WTC11 (cell line): Measurements from ENCODE around the gene LY6G5C. TPM values are rescaled to one million over a fixed set of nuclear protein-coding genes. Genes with fewer than 3 reads are reported as not detected.

ENCODE experiments used
- ATAC-seq: fragments of 200-7000 bp; cut with Tn5 transposase; 2 replicates; pipeline ENCODE4 v1.10.0; 2021; ENCODE audit warnings: mild to moderate bottlenecking, moderate library complexity
- CTCF ChIA-PET: fragments of 300-600 bp; sonication (Branson Sonifier 250); formaldehyde crosslinking; loops from one replicate; lab custom pipeline; 2021; ENCODE audit warnings: antibody characterized with exemption; lab: Charles Lee
- POLR2A ChIA-PET: fragments of 350-600 bp; sonication (Branson Sonifier 250); formaldehyde crosslinking; loops from one replicate; lab custom pipeline; 2021; ENCODE audit warnings: antibody characterized with exemption; lab: Charles Lee
- DNase-seq: peaks from one replicate; pipeline ENCODE4 v3.0.0; 2021; ENCODE audit warnings: low spot score
- H3K27ac Mint-ChIP-seq: 2 replicates; pipeline ENCODE4 v1.8.0; 2021; ENCODE audit warnings: mixed read lengths
- H3K27me3 Mint-ChIP-seq: 2 replicates; pipeline ENCODE4 v1.8.0; 2021; ENCODE audit warnings: low read depth, mild to moderate bottlenecking, moderate library complexity, mixed read lengths
- H3K36me3 Mint-ChIP-seq: 2 replicates; pipeline ENCODE4 v1.8.0; 2021; ENCODE audit warnings: mixed read lengths
- H3K4me1 Mint-ChIP-seq: 2 replicates; pipeline ENCODE4 v1.8.0; 2022; ENCODE audit warnings: mixed read lengths
- H3K4me3 Mint-ChIP-seq: 2 replicates; pipeline ENCODE4 v1.8.0; 2021; ENCODE audit warnings: mild to moderate bottlenecking, moderate library complexity, mixed read lengths
- H3K9me3 Mint-ChIP-seq: 2 replicates; pipeline ENCODE4 v1.8.0; 2021; ENCODE audit warnings: mixed read lengths
- AR ChIP-seq: fragments of 250-450 bp; sonication (Bioruptor Pico); IDR thresholded peaks from 2 replicates; pipeline ENCODE4 v1.9.0; 2021; ENCODE audit warnings: mild to moderate bottlenecking
- ATF2 ChIP-seq: sonication (generic); formaldehyde crosslinking; IDR thresholded peaks from 2 replicates; pipeline ENCODE4 v1.8.1; 2022; ENCODE audit warnings: low read depth, missing genetic modification reagents, borderline replicate concordance
- ATF3 ChIP-seq: sonication (generic); formaldehyde crosslinking; conservative IDR thresholded peaks from 2 replicates; pipeline ENCODE4 v1.8.1; 2022; ENCODE audit warnings: mild to moderate bottlenecking, missing genetic modification reagents
- CREB1 ChIP-seq: sonication (generic); formaldehyde crosslinking; IDR thresholded peaks from 2 replicates; pipeline ENCODE4 v1.8.0; 2023; ENCODE audit warnings: mild to moderate bottlenecking, missing genetic modification reagents
- E2F5 ChIP-seq: sonication (generic); formaldehyde crosslinking; IDR thresholded peaks from 2 replicates; pipeline ENCODE4 v1.8.1; 2022; ENCODE audit warnings: mild to moderate bottlenecking, moderate library complexity, missing genetic modification reagents
- EMX1 ChIP-seq: fragments of 250-450 bp; sonication (Bioruptor Pico); IDR thresholded peaks from 2 replicates; pipeline ENCODE4 v1.8.0; 2021; ENCODE audit warnings: mild to moderate bottlenecking
- ERG ChIP-seq: fragments of 250-450 bp; sonication (Bioruptor Pico); IDR thresholded peaks from 2 replicates; pipeline ENCODE4 v1.8.0; 2021; ENCODE audit warnings: mild to moderate bottlenecking
- GRHL2 ChIP-seq: fragments of 250-450 bp; sonication (Bioruptor Pico); IDR thresholded peaks from 2 replicates; pipeline ENCODE4 v1.8.0; 2022; ENCODE audit warnings: mild to moderate bottlenecking, moderate library complexity; ENCODE audit not compliant: insufficient replicate concordance, severe bottlenecking
- HMGA2 ChIP-seq: fragments of 250-450 bp; sonication (Bioruptor Pico); IDR thresholded peaks from 2 replicates; pipeline ENCODE4 v1.4.0; 2021; ENCODE audit warnings: mild to moderate bottlenecking, moderate library complexity
- MXD4 ChIP-seq: fragments of 250-450 bp; sonication (Bioruptor Pico); IDR thresholded peaks from 2 replicates; pipeline ENCODE4 v1.8.0; 2021; ENCODE audit warnings: mild to moderate bottlenecking, moderate library complexity, borderline replicate concordance
- PRDM15 ChIP-seq: sonication (generic); formaldehyde crosslinking; IDR thresholded peaks from 2 replicates; pipeline ENCODE4 v1.8.0; 2022; ENCODE audit warnings: missing genetic modification reagents
- PREB ChIP-seq: sonication (generic); formaldehyde crosslinking; IDR thresholded peaks from 2 replicates; pipeline ENCODE4 v1.8.1; 2022; ENCODE audit warnings: mild to moderate bottlenecking, missing genetic modification reagents, moderate library complexity, borderline replicate concordance
- RELA ChIP-seq: sonication (generic); formaldehyde crosslinking; IDR thresholded peaks from 2 replicates; pipeline ENCODE4 v1.8.1; 2022; ENCODE audit warnings: missing genetic modification reagents, mild to moderate bottlenecking, borderline replicate concordance
- SMAD3 ChIP-seq: sonication (generic); formaldehyde crosslinking; IDR thresholded peaks from 2 replicates; pipeline ENCODE4 v1.8.0; 2022; ENCODE audit warnings: missing genetic modification reagents, mild to moderate bottlenecking, borderline replicate concordance
- SP1 ChIP-seq: sonication (generic); formaldehyde crosslinking; conservative IDR thresholded peaks from 2 replicates; pipeline ENCODE4 v1.8.1; 2022; ENCODE audit warnings: missing genetic modification reagents
- ZMAT4 ChIP-seq: fragments of 250-450 bp; sonication (Bioruptor Pico); IDR thresholded peaks from 2 replicates; pipeline ENCODE4 v1.9.0; 2021; ENCODE audit warnings: mild to moderate bottlenecking
- ZNF121 ChIP-seq: sonication (generic); formaldehyde crosslinking; IDR thresholded peaks from 2 replicates; pipeline ENCODE4 v1.8.0; 2023; ENCODE audit warnings: missing genetic modification reagents
- ZNF232 ChIP-seq: sonication (generic); formaldehyde crosslinking; IDR thresholded peaks from 2 replicates; pipeline ENCODE4 v1.8.0; 2022; ENCODE audit warnings: mild to moderate bottlenecking, missing genetic modification reagents
- ZNF281 ChIP-seq: sonication (generic); formaldehyde crosslinking; IDR thresholded peaks from 2 replicates; pipeline ENCODE4 v1.8.0; 2023; ENCODE audit warnings: mild to moderate bottlenecking, missing genetic modification reagents
- ZNF671 ChIP-seq: fragments of 250-450 bp; sonication (Bioruptor Pico); IDR thresholded peaks from 2 replicates; pipeline ENCODE4 v1.8.0; 2021; ENCODE audit warnings: mild to moderate bottlenecking
- ZSCAN18 ChIP-seq: fragments of 250-450 bp; sonication (Bioruptor Pico); IDR thresholded peaks from 2 replicates; pipeline ENCODE4 v2.1.2; 2022; ENCODE audit warnings: mild to moderate bottlenecking, moderate library complexity
- total RNA-seq: library from RNA; stranded (reverse); gene quantifications from 3 replicates; pipeline ENCODE4 v1.2.3, GENCODE V29; 2021

The LY6G5C gene
- total RNA-seq, 1 experiment from 2014 or later = 1.0 TPM

- TF ChIP-seq PRDM15 (CRISPR knock-in tag) (no peak), EMX1 (no peak), ZNF281 (no peak), ERG (no peak), GRHL2 (no peak), ZMAT4 (CRISPR knock-in tag) (no peak)
These were observed 39.5 kb downstream of the LY6G5C start (continued) for GRCh38 chr6:31641370-31641769.

- no peaks in the 10 kb centered on the region for H3K9me3 Mint-ChIP-seq
- ATAC-seq (no peak), DNase-seq (no peak)
- CTCF ChIA-PET = no interaction called here
- POLR2A ChIA-PET = interaction anchor here (0.5 to 1.0 kb wide), 2 partner anchors 45 to 55 kb away, joined by 3 to 5 read pairs; partner anchors contain the start of gene LST1
- H3K27me3 Mint-ChIP-seq = no peaks in the 10 kb centered on the region
- H3K36me3 Mint-ChIP-seq = peaks cover 70% of the 10 kb centered on the region
- H3K27ac Mint-ChIP-seq = no peak overlapping the region
- no peaks in the 10 kb centered on the region for H3K4me1 Mint-ChIP-seq
- H3K4me3 Mint-ChIP-seq = no peak overlapping the region
- TF ChIP-seq ATF3 (CRISPR knock-in tag) (no peak), ZNF671 (CRISPR knock-in tag) (no peak), ATF2 (no peak), E2F5 (CRISPR knock-in tag) (no peak), SMAD3 (CRISPR knock-in tag) (no peak), ZSCAN18 (CRISPR knock-in tag) (no peak), ZNF232 (CRISPR knock-in tag) (no peak), ZNF121 (no peak), PREB (CRISPR knock-in tag) (no peak), CREB1 (CRISPR knock-in tag) (no peak), AR (CRISPR knock-in tag) (no peak), MXD4 (CRISPR knock-in tag) (no peak), SP1 (CRISPR knock-in tag) (no peak), RELA (CRISPR knock-in tag) (no peak), HMGA2 (CRISPR knock-in tag) (no peak)
These were observed 40.3 kb downstream of the LY6G5C start for GRCh38 chr6:31640612-31641011.
